Measurements from ENCODE around the gene DOCK9. TPM values are rescaled to one million over a fixed set of nuclear protein-coding genes. Genes with fewer than 3 reads are reported as not detected.

The DOCK9 gene
- polyA plus RNA-seq, 1 experiment: 14.5 TPM

DNA sequence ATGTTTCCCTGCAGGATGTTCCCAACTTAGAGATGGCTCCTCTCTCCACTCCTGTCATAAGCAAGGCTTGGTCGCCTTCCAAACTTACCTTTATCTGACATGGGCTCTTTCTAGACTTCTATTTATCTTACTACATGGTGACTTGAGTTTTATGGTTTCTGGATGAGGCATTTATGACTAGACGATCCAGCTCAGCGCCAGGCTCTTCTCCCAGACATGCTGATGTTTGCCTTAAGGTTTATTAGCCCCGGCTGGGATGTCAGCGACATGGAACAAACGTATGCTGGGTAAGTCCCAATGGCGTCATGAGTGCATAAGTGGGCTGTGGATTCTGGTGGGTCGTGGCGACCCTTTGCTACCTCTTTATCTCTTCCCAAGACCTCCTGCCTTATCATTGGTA is 185.5 kb downstream of the DOCK9 start:
- ChIA-PET POLR2A (no interaction called here), CTCF (no interaction called here)
- H3K36me3 ChIP-seq (ENCODE audit: control insufficient read depth, insufficient read depth, low read length): peaks cover 1% of the 10 kb centered on the region; the same call in 1 of the 2 replicates
- H3K4me3 ChIP-seq (ENCODE audit: low read depth, low read length): no peak overlapping the region
- H3K27me3 ChIP-seq (ENCODE audit: control insufficient read depth, insufficient read depth, low read length): no peaks in the 10 kb centered on the region; the same call in 1 of the 2 replicates
- DNase-seq (ENCODE audit: low read depth): no peak
- no peak for TF ChIP-seq CTCF (IDR thresholded peaks at IDR 0.05; ENCODE audit: insufficient read depth, low read depth, low read length)

DNA sequence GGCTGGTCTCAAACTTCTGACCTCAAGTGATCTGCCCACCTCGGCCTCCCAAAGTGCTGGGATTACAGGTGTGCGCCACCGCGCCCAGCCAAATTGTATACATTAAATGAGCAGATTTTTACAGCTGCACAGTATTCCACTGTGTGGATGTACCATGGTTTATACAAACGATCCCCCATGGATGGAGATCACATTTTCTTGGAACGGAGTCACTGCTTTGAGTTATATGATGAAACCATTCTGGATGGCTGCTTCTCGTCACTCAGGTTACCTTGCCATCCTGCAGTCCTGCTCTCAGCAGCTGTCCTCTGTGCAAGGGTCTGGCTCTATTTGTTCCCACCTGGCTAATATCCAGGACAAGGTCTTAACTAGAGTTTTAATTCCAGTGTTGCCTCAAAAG is 186.3 kb downstream of the DOCK9 start:
- Histone ChIP-seq H3K27me3 (ENCODE audit: control insufficient read depth, insufficient read depth, low read length) (peaks cover 2% of the 10 kb centered on the region), H3K4me3 (ENCODE audit: low read depth, low read length) (no peak overlapping the region), H3K36me3 (ENCODE audit: control insufficient read depth, insufficient read depth, low read length) (no peaks in the 10 kb centered on the region)
- no peak for TF ChIP-seq CTCF (IDR thresholded peaks at IDR 0.05; ENCODE audit: insufficient read depth, low read depth, low read length)
- POLR2A ChIA-PET: no interaction called here
- CTCF ChIA-PET: no interaction called here
- DNase-seq (ENCODE audit: low read depth): no peak

DNA sequence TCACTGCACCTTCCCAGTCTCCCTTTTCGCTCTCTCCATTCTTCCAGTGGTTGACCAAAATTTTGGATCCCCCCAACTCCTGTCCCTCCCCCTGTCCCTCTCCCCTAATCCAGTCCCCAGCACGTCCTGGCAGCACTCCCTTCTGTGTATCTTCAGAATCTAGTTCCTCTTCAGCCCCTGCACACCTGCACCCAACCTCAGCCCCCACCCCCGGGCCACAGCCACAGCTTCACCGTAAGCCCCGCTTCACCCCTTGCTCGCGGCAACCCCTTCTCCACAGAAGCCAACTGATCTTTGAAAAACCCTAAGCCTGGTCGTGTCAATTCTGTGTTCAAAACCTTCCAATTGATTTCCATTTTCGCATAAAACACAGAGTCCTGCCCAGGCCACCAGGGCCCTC is 189.9 kb downstream of the DOCK9 start:
- TF ChIP-seq CTCF (IDR thresholded peaks at IDR 0.05; ENCODE audit: insufficient read depth, low read depth, low read length): no peak
- Histone ChIP-seq H3K27me3 (ENCODE audit: control insufficient read depth, insufficient read depth, low read length) (peaks cover 5% of the 10 kb centered on the region), H3K4me3 (ENCODE audit: low read depth, low read length) (no peak overlapping the region), H3K36me3 (ENCODE audit: control insufficient read depth, insufficient read depth, low read length) (no peaks in the 10 kb centered on the region)
- POLR2A ChIA-PET: no interaction called here
- CTCF ChIA-PET: no interaction called here
- DNase-seq (ENCODE audit: low read depth): no peak

GRCh38 chr13:98787173-98787572 is 190.7 kb downstream of the DOCK9 start:
- Histone ChIP-seq H3K27me3 (ENCODE audit: control insufficient read depth, insufficient read depth, low read length) (peaks cover 5% of the 10 kb centered on the region), H3K4me3 (ENCODE audit: low read depth, low read length) (no peak overlapping the region), H3K36me3 (ENCODE audit: control insufficient read depth, insufficient read depth, low read length) (no peaks in the 10 kb centered on the region)
- POLR2A ChIA-PET: no interaction called here
- DNase-seq (ENCODE audit: low read depth): no peak
- TF ChIP-seq CTCF (IDR thresholded peaks at IDR 0.05; ENCODE audit: insufficient read depth, low read depth, low read length): no peak
- CTCF ChIA-PET: interaction anchor here (0.8 kb wide), 1 partner anchor 9 kb away, joined by 3 read pairs; no protein-coding TSS in a partner anchor

DNA sequence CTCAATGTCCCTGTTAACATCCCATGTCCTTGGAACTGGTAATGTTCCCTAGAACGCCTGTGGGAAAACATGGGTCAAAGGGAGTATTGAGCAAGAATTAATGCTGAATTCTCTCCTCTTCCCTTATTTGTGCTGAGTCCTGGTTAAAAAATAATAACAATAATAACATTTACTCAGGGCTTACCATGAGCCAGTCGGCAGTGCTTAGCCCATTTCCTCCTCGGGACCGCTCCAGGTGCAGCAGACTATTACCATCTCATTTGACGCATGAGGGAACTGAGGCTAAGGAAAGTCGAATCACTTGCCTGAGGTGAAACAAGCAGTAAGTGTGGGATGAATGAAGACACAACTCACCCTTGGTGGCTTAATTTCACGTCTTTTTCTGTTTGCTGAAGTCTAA is 191.8 kb downstream of the DOCK9 start:
- ChIA-PET CTCF (no interaction called here), POLR2A (no interaction called here)
- no peak overlapping the region for H3K4me3 ChIP-seq (ENCODE audit: low read depth, low read length)
- H3K36me3 ChIP-seq (ENCODE audit: control insufficient read depth, insufficient read depth, low read length): no peaks in the 10 kb centered on the region
- no peak for DNase-seq (ENCODE audit: low read depth)
- no peak for TF ChIP-seq CTCF (IDR thresholded peaks at IDR 0.05; ENCODE audit: insufficient read depth, low read depth, low read length)
- peaks cover 5% of the 10 kb centered on the region for H3K27me3 ChIP-seq (ENCODE audit: control insufficient read depth, insufficient read depth, low read length)

All from BJ (cell line).